Activated CD8-positive, alpha-beta memory T cell treated with anti-CD3 and anti-CD28 coated beads, Interleukin-2, amount 50 U/mL, for 24 hours (primary cell): ENCODE measurements around the gene MCM9.
"Not testable (repeated sequence)": the region's sequence is repeated elsewhere in the genome, so short reads cannot be mapped to it uniquely, and the experiment has no call there.

Source experiments
- DNase-seq: peaks from one replicate; pipeline ENCODE4 v3.0.0-alpha.2; 2020; ENCODE audit errors: extremely low read depth

Gene MCM9

GRCh38 chr6:118893807-118894424 lies 41.0 kb downstream of the MCM9 start, which contains the start of gene ASF1A:
TSS of gene ASF1A (plus strand) at chr6:118894152. CDS start at chr6:118894414, 262 bp downstream.
- peak; percentile 90 for DNase-seq

- DNase-seq: no peak
Observed at GRCh38 chr6:118893064-118893806, 41.7 kb downstream of the MCM9 start.

GRCh38 chr6:118892355-118892991 lies 42.5 kb downstream of the MCM9 start:
- DNase-seq: no peak

- DNase-seq: no peak
Observed at GRCh38 chr6:118890997-118891790, 43.8 kb downstream of the MCM9 start.

GRCh38 chr6:118889163-118889562 lies 45.8 kb downstream of the MCM9 start:
- no peak for DNase-seq

GRCh38 chr6:118886641-118887040 lies 48.3 kb downstream of the MCM9 start:
- no peak for DNase-seq

- no peak for DNase-seq
Observed at GRCh38 chr6:118882314-118882905, 52.5 kb downstream of the MCM9 start.

- no peak for DNase-seq
Observed at GRCh38 chr6:118881440-118882313, 53.3 kb downstream of the MCM9 start.

- DNase-seq: no peak
Observed at GRCh38 chr6:118877806-118878205, 57.2 kb downstream of the MCM9 start.

GRCh38 chr6:118876814-118877213 lies 58.1 kb downstream of the MCM9 start:
- no peak for DNase-seq

- DNase-seq: no peak
Observed at GRCh38 chr6:118876198-118876597, 58.8 kb downstream of the MCM9 start.

GRCh38 chr6:118875672-118876071 lies 59.3 kb downstream of the MCM9 start:
- DNase-seq: no peak

- DNase-seq: no peak
Observed at GRCh38 chr6:118873239-118873638, 61.7 kb downstream of the MCM9 start.

- no peak for DNase-seq
Observed at GRCh38 chr6:118872726-118873125, 62.2 kb downstream of the MCM9 start.

GRCh38 chr6:118872318-118872717 lies 62.6 kb downstream of the MCM9 start:
- no peak for DNase-seq

GRCh38 chr6:118871331-118871730 lies 63.6 kb downstream of the MCM9 start:
- no peak for DNase-seq

GRCh38 chr6:118869894-118870589 lies 64.9 kb downstream of the MCM9 start:
- no peak for DNase-seq

- no peak for DNase-seq
Observed at GRCh38 chr6:118869350-118869749, 65.6 kb downstream of the MCM9 start.

- DNase-seq: not testable (repeated sequence)
Observed at GRCh38 chr6:118868901-118869300, 66.1 kb downstream of the MCM9 start.

- no peak for DNase-seq
Observed at GRCh38 chr6:118867181-118867580, 67.8 kb downstream of the MCM9 start.
